K562 (cell line): ENCODE results near the gene HECW1. TPM values are rescaled to one million over a fixed set of nuclear protein-coding genes. Genes with fewer than 3 reads are reported as not detected.
A peak's percentile ranks its signal among the peaks of the same experiment; 100 is the strongest.

Experiments
- CBX2 ChIP-seq: fragments of 200-600 bp; sonication (generic); IDR thresholded peaks from one replicate; pipeline ENCODE4 v1.6.1; 2012; ENCODE audit warnings: mild to moderate bottlenecking, low read length, inconsistent platforms; ENCODE audit not compliant: insufficient read depth, poor library complexity, severe bottlenecking
- CREB1 ChIP-seq, 2 experiments: sonication (generic) in 1 of 2; formaldehyde crosslinking in 1 of 2; IDR thresholded peaks; 2 replicates each; pipeline versions ENCODE4 v1.6.1 to v1.8.0; 2012 to 2022; ENCODE audit warnings: inconsistent platforms in 1 of 2, mild to moderate bottlenecking in 1 of 2, missing genetic modification reagents in 1 of 2, moderate library complexity in 1 of 2
- GABPA ChIP-seq: fragments of 200-800 bp; sonication (Bioruptor generic); conservative IDR thresholded peaks from 2 replicates; pipeline ENCODE4 v1.6.1; 2016; ENCODE audit warnings: low read depth, missing genetic modification characterization, missing compliant biosample characterization
- HCFC1 ChIP-seq: IDR thresholded peaks from 2 replicates; pipeline ENCODE4 v1.6.1; 2012; ENCODE audit warnings: low read depth, low read length, improper control_type of control experiment
- ID3 ChIP-seq, 2 experiments: fragments of 250-450 bp in 1 of 2; fragments of 450-650 bp in 1 of 2; sonication (Bioruptor Pico) in 1 of 2; IDR thresholded peaks; 2 replicates each; pipeline versions ENCODE4 v1.6.1 to v1.8.0; 2016 to 2021; ENCODE audit warnings: mild to moderate bottlenecking in 2 of 2, moderate library complexity in 2 of 2, missing compliant biosample characterization in 1 of 2, missing genetic modification characterization in 1 of 2
- MAZ ChIP-seq, 2 experiments: fragments of 450-650 bp in 1 of 2; sonication (generic) in 1 of 2; formaldehyde crosslinking; IDR thresholded peaks in 1 of 2; conservative IDR thresholded peaks in 1 of 2; 2 replicates each; pipeline versions ENCODE4 v1.4.0 to v1.5.0; 2020; ENCODE audit warnings: mild to moderate bottlenecking in 1 of 2, missing genetic modification reagents in 1 of 2
- MYC ChIP-seq, 2 experiments: fragments of 250-450 bp in 1 of 2; sonication (Bioruptor Pico) in 1 of 2; IDR thresholded peaks; 2 replicates each; pipeline versions ENCODE4 v1.5.1 to v1.6.1; 2012 to 2021; ENCODE audit warnings: low read depth in 2 of 2, borderline replicate concordance in 1 of 2, improper control_type of control experiment in 1 of 2, low read length in 1 of 2, mild to moderate bottlenecking in 1 of 2, moderate library complexity in 1 of 2
- RB1 ChIP-seq: fragments of 450-650 bp; IDR thresholded peaks from 2 replicates; pipeline ENCODE4 v1.6.1; 2017; ENCODE audit warnings: low read depth, mild to moderate bottlenecking
- RERE ChIP-seq: sonication (generic); formaldehyde crosslinking; IDR thresholded peaks from 2 replicates; pipeline ENCODE4 v1.8.0; 2023; ENCODE audit warnings: missing genetic modification reagents, mild to moderate bottlenecking, borderline replicate concordance
- STAG1 ChIP-seq: sonication (generic); formaldehyde crosslinking; IDR thresholded peaks from 2 replicates; pipeline ENCODE4 v1.5.0; 2020; ENCODE audit warnings: missing genetic modification reagents, borderline replicate concordance
- TBP ChIP-seq: optimal IDR thresholded peaks from 2 replicates; pipeline ENCODE3; 2011; ENCODE audit warnings: low read depth, low read length, improper control_type of control experiment
- TFAP4 ChIP-seq: sonication (generic); formaldehyde crosslinking; IDR thresholded peaks from 2 replicates; pipeline ENCODE4 v1.8.0; 2022; ENCODE audit warnings: missing genetic modification reagents, mild to moderate bottlenecking, moderate library complexity, borderline replicate concordance
- XRCC4 ChIP-seq: IDR thresholded peaks from one replicate; pipeline ENCODE4 v1.6.1; 2011; ENCODE audit not compliant: insufficient read depth, insufficient read length; ENCODE audit errors: extremely low read depth
- ZBTB1 ChIP-seq: sonication (generic); formaldehyde crosslinking; IDR thresholded peaks from 2 replicates; pipeline ENCODE4 v1.8.1; 2023; ENCODE audit warnings: missing genetic modification reagents, low read depth, mild to moderate bottlenecking, borderline replicate concordance
- ZBTB8A ChIP-seq: fragments of 450-650 bp; IDR thresholded peaks from 2 replicates; pipeline ENCODE4 v1.6.1; 2018; ENCODE audit warnings: mild to moderate bottlenecking, moderate library complexity; ENCODE audit not compliant: partially characterized antibody
- ZNF384 ChIP-seq: IDR thresholded peaks from 2 replicates; pipeline ENCODE4 v1.6.1; 2012; ENCODE audit warnings: low read depth, low read length, improper control_type of control experiment
- ZNF436 ChIP-seq: fragments of 250-450, 450-650 bp; sonication (Bioruptor Pico); formaldehyde crosslinking; IDR thresholded peaks from 2 replicates; pipeline ENCODE4 v1.7.0; 2020; ENCODE audit warnings: mild to moderate bottlenecking
- polyA plus RNA-seq, 8 experiments: library from polyadenylated mRNA; depleted of rRNA in 4 of 8; stranded (reverse) in 5 of 8; unstranded in 3 of 8; fragments of >200 nt; fragmentation: Nextera tagmentation in 2 of 8; fragmentation: Illumina TruSeq in 1 of 8; extraction: Ambion mirVana in 2 of 8; extraction: Trizol in 1 of 8; gene quantifications; 2 replicates each; pipeline versions ENCODE4 v1.2.1 to v1.2.3, GENCODE V29; 2011 to 2014; ENCODE audit warnings: inconsistent platforms in 1 of 8, missing spikeins in 1 of 8
- total RNA-seq, 7 experiments: library from RNA; depleted of rRNA in 6 of 7; stranded (reverse); fragments of >200 nt in 6 of 7; fragmentation: Illumina TruSeq in 2 of 7; extraction: Trizol in 2 of 7; gene quantifications; 2 replicates each; pipeline versions ENCODE4 v1.2.1 to v1.2.3, GENCODE V29; 2011 to 2021; ENCODE audit warnings: low replicate concordance in 1 of 7

HECW1 gene
- total and polyA plus RNA-seq, 9 of the 15 experiments (the other 6 are each of a cell fraction or from before 2014, with no cell fraction given) = 0.07 to 0.31 (median 0.13) TPM; not detected in 4

- TF ChIP-seq ID3 (CRISPR knock-in tag; IDR thresholded peaks at IDR 0.05) = no peak
- peak; percentile 45; the same call in 1 of the 2 replicates for TF ChIP-seq ID3 (tag; IDR thresholded peaks at IDR 0.05)
- TF ChIP-seq CREB1 (IDR thresholded peaks at IDR 0.05) = no peak
- TF ChIP-seq CREB1 (CRISPR knock-in tag; IDR thresholded peaks at IDR 0.05) = peak; percentile 39; the same call in 1 of the 2 replicates
- TF ChIP-seq TFAP4 (CRISPR knock-in tag) = peak; percentile 32; the same call in 1 of the 2 replicates
- TF ChIP-seq XRCC4 = no peak
- 0 out of 2 replicates have a peak, but pooled peaks have one; percentile 20 for TF ChIP-seq ZBTB1 (CRISPR knock-in tag)
- TF ChIP-seq ZBTB8A = no peak
- TF ChIP-seq GABPA (tag) = no peak
- TF ChIP-seq ZNF384 = 0 out of 2 replicates have a peak, but pooled peaks have one; percentile 17
- no peak for TF ChIP-seq ZNF436 (CRISPR knock-in tag)
- TF ChIP-seq HCFC1 = 0 out of 2 replicates have a peak, but pooled peaks have one; percentile 15
- no peak for TF ChIP-seq TBP
- TF ChIP-seq MYC (IDR thresholded peaks at IDR 0.05; ENCODE audit: low read depth, low read length) = 0 out of 2 replicates have a peak, but pooled peaks have one; percentile 12
- TF ChIP-seq MYC (CRISPR knock-in tag; IDR thresholded peaks at IDR 0.05; ENCODE audit: borderline replicate concordance, low read depth) = no peak
- 0 out of 2 replicates have a peak, but pooled peaks have one; percentile 32 for TF ChIP-seq RERE
- no peak for TF ChIP-seq CBX2
- peak; percentile 42 to 83; a peak in 3 of 4 replicates for TF ChIP-seq MAZ (CRISPR knock-in tag; conservative IDR thresholded peaks at IDR 0.05 in 1 of 2, IDR thresholded peaks at IDR 0.05 in 1 of 2)
- peak; percentile 37; the same call in 1 of the 2 replicates for TF ChIP-seq RB1
- TF ChIP-seq STAG1 = peak; percentile 55; the same call in 1 of the 2 replicates
Measured at GRCh38 chr7:43439631-43440401, 327.4 kb downstream of the HECW1 start (continued).
